Measurements from ENCODE around the gene MAPK6.
"Not testable (repeated sequence)": the region's sequence is repeated elsewhere in the genome, so short reads cannot be mapped to it uniquely, and the experiment has no call there.

The MAPK6 gene

DNA sequence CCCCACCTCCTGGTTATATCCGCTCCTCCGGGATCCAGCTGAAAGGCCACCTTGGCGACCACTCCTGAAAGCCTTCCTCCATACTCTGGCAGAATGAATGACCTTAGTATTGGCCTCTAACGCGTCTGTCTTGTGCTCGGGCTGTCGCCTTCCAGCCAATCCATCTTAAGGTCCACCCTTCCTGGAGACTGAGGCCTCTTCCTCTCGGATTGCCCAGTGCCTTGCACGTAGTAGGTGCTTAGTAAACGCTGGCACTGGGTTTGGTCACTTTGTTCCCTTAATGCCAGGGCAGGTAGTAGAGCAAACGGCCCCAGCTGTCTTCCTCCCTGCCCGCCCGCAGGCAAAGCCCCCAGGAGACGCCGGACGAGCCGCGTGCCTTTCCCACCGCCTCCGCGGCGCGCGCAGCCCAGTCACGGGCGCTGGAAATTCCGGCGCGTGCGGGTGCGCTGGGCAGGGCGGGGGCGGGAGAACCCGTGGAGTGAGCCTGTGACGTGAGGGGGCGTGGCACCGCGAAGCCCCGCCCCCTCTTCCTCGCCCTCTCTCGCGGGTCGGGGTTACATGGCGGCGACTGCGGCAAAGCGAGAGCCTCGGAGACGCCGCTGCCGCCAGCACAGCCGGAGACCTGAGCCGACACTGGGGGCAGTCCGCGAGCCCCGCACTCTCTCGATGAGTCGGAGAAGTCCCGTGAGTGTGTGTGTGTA, at the start of gene MAPK6:
Gene MAPK6 (plus strand): TSS at position 527 of the 701 bp plus-strand sequence. CDS start 27,242 bp downstream, outside the sequence.
- peak; percentile 88 for DNase-seq (ENCODE audit: low spot score)

- DNase-seq (ENCODE audit: low spot score): no peak
Observed at GRCh38 chr15:51969728-51970127, 49.3 kb upstream of the MAPK6 start.

DNA sequence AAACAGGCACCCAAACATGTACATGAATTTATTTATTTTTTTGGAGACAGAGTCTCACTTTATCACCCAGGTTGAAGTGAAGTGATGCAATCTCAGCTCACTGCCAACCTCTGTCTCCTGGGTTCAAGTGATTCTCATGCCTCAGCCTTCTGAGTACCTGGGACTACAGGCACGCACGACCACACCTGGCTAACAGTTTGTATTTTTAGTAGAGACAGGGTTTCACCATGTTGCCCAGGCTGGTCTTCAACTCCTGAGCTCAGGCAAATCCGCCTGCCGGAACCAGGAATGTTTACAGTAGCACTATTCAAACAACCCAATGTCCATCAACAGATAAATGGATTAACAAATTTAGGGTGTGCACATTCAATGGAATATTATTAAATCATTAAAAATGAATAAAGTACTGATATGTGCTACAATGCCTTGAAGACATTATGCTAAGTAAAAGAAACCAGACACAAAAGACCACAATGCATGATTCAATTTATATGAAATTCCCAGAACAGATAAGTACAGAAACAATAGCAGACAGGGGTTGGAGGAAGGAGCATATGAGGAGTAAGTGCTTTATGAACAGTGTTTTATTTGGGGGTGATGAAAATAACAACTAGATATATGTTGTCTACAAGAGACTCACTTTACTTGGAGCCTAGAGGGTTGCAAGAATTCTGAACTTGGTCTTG, 48.7 kb upstream of the MAPK6 start:
- DNase-seq (ENCODE audit: low spot score): no peak

DNA sequence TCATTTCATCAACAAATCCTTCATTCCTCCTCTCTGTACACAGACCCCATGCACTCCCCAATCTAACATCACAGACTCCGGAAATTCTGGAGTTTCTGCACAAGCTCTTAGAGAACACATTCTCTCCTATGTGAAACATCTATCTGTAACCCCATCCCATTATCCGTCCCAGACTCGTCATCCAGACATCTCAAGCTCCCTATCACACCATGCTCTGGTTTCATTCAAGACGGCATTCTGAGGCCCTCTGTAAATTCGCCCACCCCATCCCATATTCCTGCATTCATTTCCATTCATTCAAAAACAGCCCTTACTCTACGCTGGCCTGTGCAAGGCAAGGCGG, 48.0 kb upstream of the MAPK6 start:
- no peak for DNase-seq (ENCODE audit: low spot score)

DNA sequence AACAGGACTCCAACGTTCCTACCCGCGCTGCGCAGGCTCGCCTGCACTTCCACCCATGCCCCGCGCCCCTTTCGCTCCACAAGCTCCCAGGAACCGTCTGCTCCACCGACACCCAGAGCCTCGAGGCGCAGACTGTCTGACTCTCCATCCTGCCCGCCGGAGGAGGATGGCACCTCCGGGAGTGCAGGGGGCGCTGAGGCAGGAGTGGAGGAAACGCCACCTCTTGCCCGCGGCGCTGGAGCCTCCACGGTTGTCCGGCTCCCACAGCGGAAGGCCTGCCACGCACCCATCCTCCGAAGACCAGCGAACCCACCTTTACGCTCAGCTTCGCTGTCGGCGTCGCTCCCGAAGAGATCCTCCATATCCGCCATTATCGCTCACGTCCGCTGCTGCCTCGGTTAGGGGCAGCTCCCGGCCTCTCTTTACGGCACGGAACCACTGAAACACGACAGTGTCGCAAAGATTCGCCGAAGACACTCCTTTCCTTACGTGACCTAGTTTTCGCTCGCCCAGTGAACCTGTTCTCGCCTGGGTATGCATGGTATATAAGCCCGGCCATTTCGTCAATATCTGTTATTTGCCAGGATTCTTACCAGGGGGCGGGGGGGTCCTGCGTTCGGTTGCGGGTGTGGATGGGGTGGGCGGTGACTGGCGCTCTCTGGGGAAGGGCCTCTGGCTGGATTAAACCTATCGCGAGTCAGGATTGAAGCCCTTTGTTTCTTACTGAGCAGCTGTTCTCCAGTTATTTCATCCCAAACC, 47.5 kb upstream of the MAPK6 start, which contains the start of gene LEO1:
Gene LEO1 (minus strand): TSS at position 404 of the 759 bp plus-strand sequence. CDS start 33 bp downstream, at position 371.
- peak; percentile 87 for DNase-seq (ENCODE audit: low spot score)

DNA sequence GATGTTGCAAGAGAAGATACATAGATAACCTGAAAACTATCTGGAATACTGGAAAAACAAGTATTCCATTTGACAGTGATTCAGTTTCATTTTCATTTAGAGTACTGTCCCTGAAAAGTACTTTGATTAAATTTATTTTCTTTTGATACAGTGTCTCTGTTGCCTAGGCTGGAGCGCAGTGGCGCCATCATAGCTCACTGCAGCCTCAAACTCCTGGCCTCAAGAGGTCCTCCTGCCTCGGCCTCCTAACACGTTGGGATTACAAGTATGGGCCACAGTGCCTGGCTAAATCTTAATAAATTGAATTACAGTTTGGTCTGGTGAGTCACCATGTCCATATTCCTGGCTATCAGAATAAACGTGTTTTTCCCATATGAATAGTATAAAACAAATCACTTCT, 45.8 kb upstream of the MAPK6 start:
- DNase-seq (ENCODE audit: low spot score): no peak

GRCh38 chr15:51973775-51974174, 45.2 kb upstream of the MAPK6 start:
- no peak for DNase-seq (ENCODE audit: low spot score)

DNA sequence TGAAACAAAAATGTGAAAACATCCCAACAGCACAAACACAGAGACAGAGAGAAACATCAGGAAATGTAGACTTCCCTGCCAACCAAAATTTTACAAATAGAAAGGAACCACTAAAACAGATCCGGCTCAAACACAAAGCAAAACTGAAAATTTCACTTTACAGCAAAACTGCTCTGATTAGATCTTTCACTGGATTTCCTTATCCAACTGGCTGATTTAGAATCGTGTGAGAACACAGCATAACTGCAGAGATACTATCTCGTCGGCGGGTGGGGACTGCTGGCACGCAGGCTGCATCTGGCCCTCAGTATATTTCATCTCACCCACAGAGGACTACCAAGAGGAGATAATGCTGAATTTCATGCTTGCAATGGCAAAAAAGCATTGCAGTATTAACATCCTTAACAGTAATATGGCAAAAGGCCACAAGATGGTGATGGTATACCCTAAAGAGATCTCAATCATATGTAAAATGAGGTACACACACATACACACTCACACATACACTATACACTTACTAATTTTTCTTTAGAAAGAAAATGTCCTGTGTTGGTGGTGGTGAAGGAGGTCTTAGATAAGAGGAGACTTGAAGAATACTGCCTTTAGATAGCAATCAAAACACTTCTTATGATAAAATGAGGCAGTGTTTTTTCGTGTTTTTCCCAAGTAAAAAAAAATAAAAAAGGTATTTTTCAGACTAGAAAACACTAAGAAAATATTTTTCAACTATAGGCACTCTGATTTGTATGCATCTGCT, 36.8 kb upstream of the MAPK6 start:
- DNase-seq (ENCODE audit: low spot score): peak; percentile 59

DNA sequence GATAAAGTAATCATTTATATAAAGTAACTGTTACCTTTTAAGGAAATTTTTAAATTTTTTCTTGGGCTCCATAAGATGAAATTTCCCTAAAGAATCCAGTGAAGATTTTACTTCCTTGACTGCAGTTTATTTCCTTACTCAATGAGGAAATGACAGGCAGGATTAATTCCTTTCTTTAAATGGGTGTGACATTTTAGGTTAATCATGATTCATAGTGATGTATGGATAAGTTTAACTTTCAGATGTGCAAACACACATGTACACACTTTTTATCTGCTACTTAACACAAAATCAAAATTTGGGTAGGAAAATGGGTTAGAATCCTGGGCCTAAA, 36.3 kb upstream of the MAPK6 start:
- DNase-seq (ENCODE audit: low spot score): no peak

GRCh38 chr15:51991141-51991540, 27.9 kb upstream of the MAPK6 start:
- DNase-seq (ENCODE audit: low spot score): no peak

GRCh38 chr15:51992953-51993352, 26.1 kb upstream of the MAPK6 start:
- no peak for DNase-seq (ENCODE audit: low spot score)

DNA sequence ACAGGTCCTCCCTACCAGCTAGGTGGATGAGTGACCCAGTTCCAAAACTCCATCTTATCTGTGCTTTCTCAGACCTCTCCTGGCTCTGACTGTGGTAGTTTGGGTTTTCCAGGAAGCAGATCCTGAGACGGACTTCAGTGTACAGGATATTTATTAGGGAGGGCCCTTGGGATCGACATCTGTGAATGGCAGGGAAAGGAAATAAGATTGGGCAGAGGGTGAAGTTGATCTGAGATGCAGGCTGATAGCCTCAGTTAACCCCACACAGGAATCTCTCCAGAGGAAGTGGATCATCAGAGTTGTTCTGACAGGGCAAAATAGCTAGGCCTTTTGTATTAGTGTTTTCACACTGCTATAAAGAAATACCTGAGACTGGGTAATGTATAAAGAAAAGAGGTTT, 16.7 kb upstream of the MAPK6 start:
- no peak for DNase-seq (ENCODE audit: low spot score)

DNA sequence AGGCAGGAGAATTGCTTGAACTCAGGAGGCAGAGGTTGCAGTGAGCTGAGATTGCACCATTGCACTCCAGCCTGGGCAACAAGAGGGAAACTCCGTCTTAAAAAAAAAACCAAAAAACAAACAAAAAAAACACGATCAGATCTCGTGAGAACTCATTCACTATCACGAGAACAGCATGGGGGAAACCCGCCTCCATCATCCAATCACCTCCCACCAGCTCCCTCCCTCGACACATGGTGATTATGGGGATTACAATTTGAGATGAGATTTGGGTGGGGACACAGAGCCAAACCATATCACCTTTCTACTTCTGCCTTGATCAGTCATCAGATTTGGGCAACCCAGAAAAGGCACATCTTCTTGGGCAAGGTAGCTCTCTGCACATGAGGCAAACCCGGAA, 15.9 kb upstream of the MAPK6 start:
- not testable (repeated sequence) for DNase-seq (ENCODE audit: low spot score)

DNA sequence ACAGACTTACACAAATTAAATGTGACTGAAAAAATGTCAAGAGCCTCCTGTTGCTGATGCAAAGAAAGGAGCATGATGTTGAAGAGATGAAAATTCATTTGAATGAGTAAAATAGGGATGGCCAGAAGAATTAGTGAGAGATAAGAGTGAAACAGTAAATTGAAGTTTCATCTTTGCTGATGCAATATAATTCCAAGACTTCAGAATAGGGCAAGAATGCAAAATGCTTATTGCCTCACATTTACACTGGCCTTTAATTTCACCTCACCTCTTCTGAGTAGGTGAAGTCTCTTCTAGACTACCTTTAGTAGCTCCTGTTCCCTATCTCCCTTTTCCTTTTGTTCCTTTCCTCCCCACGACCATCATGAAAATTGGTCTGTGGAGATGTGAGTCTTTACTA, 15.3 kb upstream of the MAPK6 start:
- DNase-seq (ENCODE audit: low spot score): no peak

DNA sequence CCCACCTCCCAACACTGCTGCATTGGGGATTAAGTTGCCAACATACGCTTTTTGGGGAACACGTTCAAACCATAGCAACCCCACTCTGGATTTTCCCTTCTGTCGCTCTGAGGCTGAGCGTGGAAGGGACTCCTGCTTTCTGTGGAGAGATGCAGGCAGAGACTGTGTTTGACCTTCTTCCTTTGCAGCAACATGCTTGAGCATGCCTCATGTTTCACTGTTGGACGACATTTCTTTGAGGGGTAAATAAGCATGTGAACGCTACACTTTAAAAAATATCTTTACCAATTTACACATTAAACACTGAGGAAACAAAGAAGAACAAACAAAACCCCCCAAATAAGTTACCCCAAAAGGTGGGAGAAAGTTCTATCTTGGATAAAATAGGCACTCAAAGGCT, 14.2 kb upstream of the MAPK6 start:
- DNase-seq (ENCODE audit: low spot score): no peak

- no peak for DNase-seq (ENCODE audit: low spot score)
Observed at GRCh38 chr15:52005748-52006701, 13.0 kb upstream of the MAPK6 start.

- no peak for DNase-seq (ENCODE audit: low spot score)
Observed at GRCh38 chr15:52006702-52007340, 12.2 kb upstream of the MAPK6 start.

GRCh38 chr15:52008359-52008697, 10.7 kb upstream of the MAPK6 start:
- no peak for DNase-seq (ENCODE audit: low spot score)

DNA sequence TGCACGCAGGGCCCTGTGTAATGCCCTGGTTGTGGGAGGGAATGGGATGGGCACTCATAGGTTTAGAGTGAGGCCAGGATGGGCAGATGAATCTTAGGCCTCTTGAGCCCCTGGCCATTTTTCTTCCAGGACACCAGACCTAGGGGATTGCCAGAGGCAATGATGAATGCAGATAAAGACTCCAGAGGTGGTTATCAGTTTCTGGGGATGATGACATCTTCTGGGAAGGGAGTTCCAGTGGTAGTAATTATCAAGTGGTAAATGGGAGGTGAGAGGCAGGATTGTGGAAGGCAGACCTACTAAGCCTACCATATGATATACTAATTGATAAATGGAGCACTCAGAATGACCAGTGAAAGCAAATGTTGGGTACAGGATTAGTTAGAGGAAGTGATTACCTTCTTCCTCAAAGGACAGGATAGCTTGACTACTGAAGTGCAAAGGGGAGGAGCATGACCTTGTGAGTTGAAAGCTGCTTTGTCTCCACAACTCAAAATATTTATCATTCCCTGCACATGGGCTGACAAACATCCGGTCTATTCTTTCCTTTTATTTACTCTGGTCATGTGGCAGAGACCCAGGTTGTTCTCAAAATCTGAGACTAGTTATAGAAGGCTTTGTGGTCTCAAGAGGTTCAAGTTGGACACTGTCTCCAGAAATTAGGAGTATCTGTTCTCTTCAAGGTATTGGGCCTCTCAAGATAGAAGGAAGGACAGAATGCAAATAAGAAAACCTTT, 10.2 kb upstream of the MAPK6 start:
- DNase-seq (ENCODE audit: low spot score): no peak
